NCI-H510A (cell line): Measurements from ENCODE around the gene IDH2.
A peak's percentile ranks its signal among the peaks of the same experiment; 100 is the strongest.

ENCODE experiments used
- DNase-seq: peaks from one replicate; lab custom pipeline; 2025; lab: John Stamatoyannopoulos, UW

Gene IDH2

DNA sequence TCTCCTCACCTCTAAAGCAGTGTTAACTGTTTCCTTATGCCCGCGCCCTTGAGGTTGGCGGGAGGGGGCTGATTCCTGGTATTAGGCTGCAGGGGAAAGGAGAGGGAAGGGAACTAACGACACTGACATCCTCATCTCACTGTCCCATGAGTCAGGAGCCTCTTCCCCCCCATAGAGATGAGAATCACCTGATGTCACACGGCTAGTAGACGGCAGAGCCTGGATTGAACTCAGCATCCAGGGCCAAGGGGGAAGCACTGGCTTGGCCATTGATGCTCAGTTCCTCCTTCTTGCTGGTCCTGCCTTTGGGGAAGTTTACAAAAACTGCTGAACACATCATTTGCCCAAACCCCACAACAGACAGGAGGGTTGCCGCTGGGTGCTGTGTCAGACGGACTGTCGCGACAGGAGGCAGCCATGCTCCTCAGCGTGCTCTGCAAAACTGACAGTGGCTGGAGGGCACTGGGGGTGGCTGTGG, 38.5 kb downstream of the IDH2 start:
- no peak for DNase-seq

DNA sequence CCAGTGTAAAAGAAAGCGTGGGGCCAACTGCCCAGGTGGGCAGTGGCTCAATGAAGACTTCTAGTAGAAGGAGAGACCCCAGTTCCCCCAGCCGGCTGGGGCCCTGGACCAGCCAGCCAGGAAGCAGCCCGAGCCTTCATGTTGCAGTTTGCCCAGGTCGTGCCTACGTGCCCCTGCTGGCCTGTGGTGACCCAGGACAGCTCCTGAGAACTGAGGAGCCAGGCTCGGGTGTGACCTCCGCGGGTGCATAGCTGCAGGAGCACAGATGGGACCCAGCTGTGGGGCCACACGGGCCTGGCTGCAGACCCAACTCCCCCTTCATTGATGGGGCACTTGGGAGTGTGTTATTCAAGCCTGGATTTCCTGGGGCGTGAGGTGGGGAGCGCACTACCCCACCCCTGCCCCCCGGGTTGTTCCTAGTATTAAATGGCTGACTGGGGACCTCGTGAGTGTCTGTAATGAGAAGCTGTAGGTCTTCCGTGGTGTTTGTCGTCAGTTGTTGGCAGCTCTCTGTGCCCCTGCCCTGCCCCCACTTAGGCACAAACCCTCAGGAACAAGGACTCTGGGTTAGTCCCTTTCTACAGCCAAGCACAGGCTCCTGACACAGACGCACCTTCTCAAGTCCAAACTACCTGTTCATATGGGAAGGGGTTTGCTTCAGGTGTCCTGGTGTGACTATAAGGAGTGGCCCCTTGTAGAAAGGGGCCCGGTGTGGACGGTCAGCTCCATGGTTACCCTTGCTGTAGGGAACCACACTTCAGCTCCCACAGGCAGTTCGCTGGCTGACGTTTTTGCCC, 39.1 kb downstream of the IDH2 start:
- no peak for DNase-seq

DNA sequence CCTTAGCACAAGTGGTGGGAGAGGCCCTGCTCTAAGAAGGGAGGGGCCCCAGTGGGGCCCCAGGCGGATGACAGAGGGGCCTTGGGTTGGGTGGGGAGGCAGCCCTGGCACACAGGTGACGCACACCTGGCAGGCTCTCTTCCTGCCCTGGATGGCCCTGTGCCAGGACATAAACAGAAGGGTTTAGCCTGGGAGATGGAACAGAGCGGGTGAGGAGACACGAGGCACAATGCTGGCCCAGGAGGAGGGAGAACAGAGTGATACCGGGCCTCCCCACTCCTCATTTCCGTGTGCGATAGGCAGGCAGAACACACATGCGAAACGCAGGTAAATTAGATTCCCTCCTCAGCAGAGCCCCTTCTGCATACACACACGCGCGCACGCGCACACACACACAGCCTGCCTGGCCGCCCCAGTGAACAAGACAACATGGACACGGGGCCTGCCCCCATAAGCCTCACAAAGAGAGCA, 39.8 kb downstream of the IDH2 start:
- peak; percentile 93 for DNase-seq

GRCh38 chr15:90062023-90062442, 40.2 kb downstream of the IDH2 start:
- DNase-seq = peak; percentile 90

DNA sequence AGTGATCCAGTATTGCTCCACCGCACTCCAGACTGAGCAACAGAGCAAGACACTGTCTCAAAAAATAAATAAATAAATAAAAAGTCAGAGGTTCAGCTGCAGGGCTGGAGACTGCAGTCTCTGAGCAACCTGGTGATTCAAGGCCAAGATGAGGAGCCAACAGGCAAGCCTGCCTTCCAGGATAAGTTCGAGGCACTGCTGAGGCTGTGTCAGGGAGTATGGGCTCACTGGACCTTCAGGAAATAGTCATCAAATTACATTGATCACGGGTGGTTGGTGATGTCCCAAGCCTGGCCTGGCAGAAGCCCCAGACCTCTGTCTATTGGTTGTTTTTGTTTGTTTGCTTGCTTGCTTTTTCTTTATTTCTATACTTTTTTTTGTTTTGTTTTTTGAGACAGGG, 41.5 kb downstream of the IDH2 start:
- DNase-seq = no peak

DNA sequence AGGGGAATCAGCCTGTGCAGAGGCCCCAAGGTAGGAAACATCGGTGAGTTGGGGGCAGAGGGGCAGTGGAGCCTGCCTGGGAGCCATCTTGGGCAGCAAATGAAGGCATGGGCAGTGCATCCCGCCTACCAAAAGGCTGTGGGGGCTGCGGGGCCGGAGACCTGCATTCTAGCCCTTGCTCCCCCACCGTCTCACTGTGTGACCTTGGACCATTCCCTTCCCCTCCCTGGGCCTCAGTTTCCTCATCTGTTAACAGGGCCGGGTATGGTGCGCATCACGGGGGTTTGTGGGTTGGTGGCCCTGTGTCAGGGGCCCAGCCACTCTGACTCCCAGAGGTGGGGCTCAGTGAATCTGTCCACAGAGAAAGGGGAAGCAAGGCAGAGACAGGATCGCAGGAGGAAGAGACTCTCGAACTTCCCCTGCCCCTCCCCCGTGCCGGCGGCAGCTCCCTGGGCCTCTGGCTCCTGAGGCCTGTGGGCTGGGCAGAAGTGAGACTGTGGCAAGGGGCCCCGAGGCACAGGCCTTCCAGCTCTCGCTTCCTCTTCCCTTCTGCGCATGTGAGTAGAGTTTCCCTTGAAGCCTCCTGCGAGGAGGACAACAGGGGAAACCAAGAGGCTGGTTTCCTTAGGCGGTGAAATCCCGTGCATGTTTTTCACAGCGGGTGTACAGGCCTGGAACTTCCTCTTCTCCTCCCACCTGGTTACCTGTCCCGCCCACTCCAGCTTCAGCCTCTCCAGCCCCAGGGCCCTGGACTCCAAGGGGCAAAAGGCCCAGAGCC, 42.9 kb downstream of the IDH2 start:
- no peak for DNase-seq

DNA sequence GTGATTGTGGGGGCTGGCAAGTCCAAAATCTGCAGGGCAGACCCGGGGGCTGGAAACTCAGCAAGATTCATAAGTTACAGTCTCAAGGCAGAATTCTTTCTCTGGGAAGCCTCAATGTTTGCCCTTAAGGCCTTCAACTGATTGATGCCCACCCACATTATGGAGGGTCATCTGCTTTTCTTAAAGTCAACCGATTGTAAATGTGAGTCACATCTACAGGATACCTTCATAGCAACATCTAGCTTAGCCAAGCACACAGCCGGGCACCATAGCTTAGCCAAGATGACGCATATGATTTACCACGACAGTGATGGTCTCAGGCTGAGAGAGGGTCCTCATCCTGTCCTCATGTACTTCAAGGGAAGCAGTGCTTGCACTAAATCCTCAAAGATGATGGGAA, 43.5 kb downstream of the IDH2 start:
- no peak for DNase-seq

DNA sequence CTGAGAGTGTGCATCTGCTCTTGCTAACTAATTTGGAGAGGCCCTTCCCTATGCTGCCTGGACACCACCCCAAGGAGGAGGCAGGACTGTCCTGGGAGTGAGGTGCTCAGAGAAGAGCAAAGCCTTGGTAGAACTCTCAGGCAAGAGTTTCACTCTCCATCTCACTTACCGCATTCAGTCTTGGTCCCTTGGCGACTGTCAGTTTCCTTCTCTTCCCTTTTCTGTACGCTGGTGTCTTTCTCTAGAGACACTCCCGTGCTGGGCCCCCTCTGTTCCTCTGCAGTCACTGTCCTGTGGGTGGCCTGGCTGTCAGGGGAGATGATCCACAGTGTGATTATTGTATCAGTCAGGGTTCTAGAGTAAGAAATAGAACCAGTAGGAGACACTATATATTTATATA, 44.0 kb downstream of the IDH2 start:
- DNase-seq = no peak

GRCh38 chr15:90056529-90056928, 45.7 kb downstream of the IDH2 start:
- DNase-seq = no peak

GRCh38 chr15:90055182-90055581, 47.1 kb downstream of the IDH2 start:
- peak; percentile 48 for DNase-seq

DNA sequence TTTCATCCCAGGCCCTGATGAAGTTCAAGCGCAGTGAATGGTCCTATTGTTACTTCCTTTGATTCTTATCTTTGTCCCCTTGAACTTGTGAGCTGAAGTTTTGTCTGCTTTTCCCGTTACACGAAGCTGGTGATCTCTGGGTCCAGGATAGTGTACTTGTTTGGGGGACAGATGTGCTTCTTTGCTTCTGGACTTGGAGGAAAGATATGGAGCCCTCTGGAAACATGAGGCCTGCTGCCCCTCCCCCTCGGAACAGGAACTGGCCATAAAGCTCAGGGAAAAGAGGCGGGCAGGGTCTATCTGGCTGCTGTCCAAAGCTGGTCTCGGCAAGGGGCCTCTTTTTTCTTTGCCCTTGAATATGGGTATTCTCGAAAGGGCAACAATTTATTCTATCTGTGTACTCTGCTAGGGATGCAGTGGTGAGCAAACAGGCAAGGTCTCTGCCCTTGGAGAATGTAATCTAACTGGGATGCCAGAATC, 47.6 kb downstream of the IDH2 start:
- no peak for DNase-seq

- DNase-seq = no peak
Measured at GRCh38 chr15:90053685-90054466, 48.4 kb downstream of the IDH2 start.

GRCh38 chr15:90051874-90052273, 50.4 kb downstream of the IDH2 start:
- DNase-seq = no peak

- DNase-seq = no peak
Measured at GRCh38 chr15:90049666-90050604, 52.3 kb downstream of the IDH2 start.

GRCh38 chr15:90049030-90049429, 53.2 kb downstream of the IDH2 start:
- DNase-seq = no peak

GRCh38 chr15:90047956-90048575, 54.2 kb downstream of the IDH2 start:
- DNase-seq = no peak

DNA sequence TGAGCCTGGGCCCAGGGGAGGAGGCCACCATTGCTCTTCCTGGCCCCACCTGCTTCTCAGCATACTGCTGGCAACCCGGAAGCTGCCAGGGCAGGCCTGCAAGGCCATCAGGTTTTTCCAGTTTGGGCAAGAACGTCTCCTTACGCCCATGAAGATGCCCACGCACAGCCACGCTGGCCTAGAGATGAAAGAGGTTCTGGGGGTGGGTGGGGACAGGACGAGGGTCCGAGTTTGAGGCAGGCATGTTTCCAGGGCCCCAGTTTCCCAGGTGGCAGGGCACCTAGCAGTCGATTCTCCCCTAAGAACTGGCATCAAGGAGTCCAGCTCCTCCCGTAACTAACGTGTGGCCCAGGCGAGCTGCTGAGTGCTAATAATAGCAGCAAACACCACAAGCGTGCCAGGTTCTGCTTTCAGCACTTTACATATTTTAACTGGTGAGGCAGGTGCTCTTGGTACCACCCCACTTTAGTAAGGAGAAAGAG, 55.3 kb downstream of the IDH2 start:
- peak; percentile 73 for DNase-seq

- DNase-seq = no peak
Measured at GRCh38 chr15:90046289-90046688, 56.0 kb downstream of the IDH2 start.

DNA sequence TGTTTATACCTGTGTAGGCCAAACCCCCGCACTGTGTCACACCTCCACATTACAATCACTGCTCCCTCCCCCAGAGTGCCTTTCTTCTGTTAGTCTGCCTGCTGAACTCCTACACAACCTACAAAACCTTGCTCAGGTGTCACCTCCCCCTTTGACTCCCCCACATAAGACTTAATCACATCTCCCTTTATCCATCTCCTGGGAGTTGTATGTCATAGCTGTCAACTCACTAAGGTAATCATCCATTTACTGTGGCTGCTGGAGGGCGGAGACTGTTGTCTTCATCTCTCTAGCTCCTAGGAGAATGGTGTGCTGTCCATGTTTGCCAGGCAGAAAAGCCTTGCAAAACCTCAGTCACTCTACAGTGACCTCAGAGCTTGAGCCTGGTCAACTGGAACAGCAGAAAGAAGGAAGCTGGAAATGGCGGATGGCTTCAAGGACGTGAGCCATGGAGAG, 57.3 kb downstream of the IDH2 start:
- no peak for DNase-seq

- no peak for DNase-seq
Measured at GRCh38 chr15:90044191-90044590, 58.1 kb downstream of the IDH2 start.
